H1 (cell line): ENCODE measurements around the gene ATG4D. TPM values are rescaled to one million over a fixed set of nuclear protein-coding genes. Genes with fewer than 3 reads are reported as not detected.

Source experiments
- ATF2 ChIP-seq: IDR thresholded peaks from 2 replicates; pipeline ENCODE4 v1.6.1; 2012; ENCODE audit warnings: low read length, inconsistent platforms
- BACH1 ChIP-seq: IDR thresholded peaks from 2 replicates; pipeline ENCODE4 v1.6.1; 2012; ENCODE audit warnings: low read length, improper control_type of control experiment
- BRCA1 ChIP-seq: IDR thresholded peaks from 2 replicates; pipeline ENCODE4 v1.6.1; 2012; ENCODE audit warnings: low read depth, low read length, improper control_type of control experiment
- CEBPB ChIP-seq: IDR thresholded peaks from 2 replicates; pipeline ENCODE4 v1.6.1; 2012; ENCODE audit warnings: low read depth, low read length
- CREB1 ChIP-seq: IDR thresholded peaks from 2 replicates; pipeline ENCODE4 v1.6.1; 2012; ENCODE audit warnings: inconsistent platforms
- EGR1 ChIP-seq: IDR thresholded peaks from 2 replicates; pipeline ENCODE4 v1.6.1; 2011; ENCODE audit warnings: low read depth, low read length, borderline replicate concordance
- GABPA ChIP-seq: IDR thresholded peaks from 2 replicates; pipeline ENCODE4 v1.6.1; 2011; ENCODE audit warnings: mild to moderate bottlenecking, low read length, moderate library complexity, borderline replicate concordance; ENCODE audit not compliant: insufficient read depth
- JUN ChIP-seq: IDR thresholded peaks from 2 replicates; pipeline ENCODE4 v1.6.1; 2011; ENCODE audit warnings: low read depth, mild to moderate bottlenecking, improper control_type of control experiment, low read length
- JUND ChIP-seq: IDR thresholded peaks from 2 replicates; pipeline ENCODE4 v1.6.1; 2011; ENCODE audit warnings: mild to moderate bottlenecking, improper control_type of control experiment, low read length
- KDM4A ChIP-seq: IDR thresholded peaks from one replicate; pipeline ENCODE4 v1.7.1; 2012; ENCODE audit warnings: low read depth, mild to moderate bottlenecking, moderate library complexity, low read length, inconsistent platforms; ENCODE audit not compliant: severe bottlenecking
- PHF8 ChIP-seq: fragments of 200-600 bp; sonication (generic); conservative IDR thresholded peaks from 2 replicates; pipeline ENCODE4 v1.7.1; 2012; ENCODE audit warnings: low read depth, mild to moderate bottlenecking, inconsistent platforms, low read length, moderate library complexity
- POLR2A ChIP-seq, 2 experiments: IDR thresholded peaks; 1 replicate in 1 of 2; 2 replicates in 1 of 2; pipeline ENCODE4 v1.6.1; 2011; ENCODE audit warnings: low read depth in 2 of 2, low read length in 2 of 2, mild to moderate bottlenecking in 2 of 2; ENCODE audit errors: control extremely low read depth in 1 of 2
- RAD21 ChIP-seq, 2 experiments: IDR thresholded peaks in 1 of 2; conservative IDR thresholded peaks in 1 of 2; 2 replicates each; pipeline ENCODE4 v1.6.1; 2011; ENCODE audit warnings: low read depth in 2 of 2, low read length in 2 of 2, improper control_type of control experiment in 1 of 2, inconsistent platforms in 1 of 2, mild to moderate bottlenecking in 1 of 2, moderate library complexity in 1 of 2
- RBBP5 ChIP-seq: IDR thresholded peaks from 2 replicates; pipeline ENCODE4 v1.7.1; 2012; ENCODE audit warnings: low read depth, mild to moderate bottlenecking, inconsistent platforms, low read length, moderate library complexity, borderline replicate concordance
- RFX5 ChIP-seq: IDR thresholded peaks from 2 replicates; pipeline ENCODE4 v1.6.1; 2011; ENCODE audit warnings: low read depth, low read length, improper control_type of control experiment, borderline replicate concordance
- RNF2 ChIP-seq: fragments of 200-900, 300-1000 bp; sonication (generic); IDR thresholded peaks from 2 replicates; pipeline ENCODE4 v1.7.1; 2016; ENCODE audit warnings: borderline replicate concordance, low read depth, mild to moderate bottlenecking, antibody characterized with exemption, low read length; ENCODE audit not compliant: poor library complexity, severe bottlenecking; ENCODE audit errors: missing control alignments
- TBP ChIP-seq: IDR thresholded peaks from 2 replicates; pipeline ENCODE4 v1.6.1; 2011; ENCODE audit warnings: low read depth, low read length, improper control_type of control experiment
- TEAD4 ChIP-seq: IDR thresholded peaks from 2 replicates; pipeline ENCODE4 v1.6.1; 2012; ENCODE audit warnings: low read depth, low read length, inconsistent platforms, mixed read lengths
- polyA plus RNA-seq, 7 experiments: library from polyadenylated mRNA; depleted of rRNA in 3 of 7; stranded (reverse) in 5 of 7; unstranded in 2 of 7; fragments of >200 nt in 5 of 7; fragments of 200-250 nt in 2 of 7; gene quantifications; 1 replicate in 5 of 7; 2 replicates in 1 of 7; 4 replicates in 1 of 7; pipeline versions ENCODE4 v1.2.1 to v1.2.3, GENCODE V29; 2011 to 2013; ENCODE audit warnings: missing spikeins in 2 of 7, mixed read lengths in 2 of 7
- total RNA-seq: library from RNA; stranded (reverse); fragmentation: NEBNext Ultra II Directional; extraction: Animal tissue kit (Norgen Biotek cat#: 25700); gene quantifications from 2 replicates; pipeline ENCODE4 v1.2.1, GENCODE V29; 2021
- TF ChIP-seq, protein P1 (sequence below): IDR thresholded peaks from 2 replicates; pipeline ENCODE4 v1.6.1; 2012; ENCODE audit warnings: inconsistent platforms
- TF ChIP-seq, protein P2 (sequence below): IDR thresholded peaks from 2 replicates; pipeline ENCODE4 v1.6.1; 2011; ENCODE audit warnings: low read length, improper control_type of control experiment

ATG4D gene
- total and polyA plus RNA-seq, 2 of the 8 experiments (the other 6 are each of a cell fraction or from before 2014, with no cell fraction given): 39.6 to 43.7 TPM

DNA sequence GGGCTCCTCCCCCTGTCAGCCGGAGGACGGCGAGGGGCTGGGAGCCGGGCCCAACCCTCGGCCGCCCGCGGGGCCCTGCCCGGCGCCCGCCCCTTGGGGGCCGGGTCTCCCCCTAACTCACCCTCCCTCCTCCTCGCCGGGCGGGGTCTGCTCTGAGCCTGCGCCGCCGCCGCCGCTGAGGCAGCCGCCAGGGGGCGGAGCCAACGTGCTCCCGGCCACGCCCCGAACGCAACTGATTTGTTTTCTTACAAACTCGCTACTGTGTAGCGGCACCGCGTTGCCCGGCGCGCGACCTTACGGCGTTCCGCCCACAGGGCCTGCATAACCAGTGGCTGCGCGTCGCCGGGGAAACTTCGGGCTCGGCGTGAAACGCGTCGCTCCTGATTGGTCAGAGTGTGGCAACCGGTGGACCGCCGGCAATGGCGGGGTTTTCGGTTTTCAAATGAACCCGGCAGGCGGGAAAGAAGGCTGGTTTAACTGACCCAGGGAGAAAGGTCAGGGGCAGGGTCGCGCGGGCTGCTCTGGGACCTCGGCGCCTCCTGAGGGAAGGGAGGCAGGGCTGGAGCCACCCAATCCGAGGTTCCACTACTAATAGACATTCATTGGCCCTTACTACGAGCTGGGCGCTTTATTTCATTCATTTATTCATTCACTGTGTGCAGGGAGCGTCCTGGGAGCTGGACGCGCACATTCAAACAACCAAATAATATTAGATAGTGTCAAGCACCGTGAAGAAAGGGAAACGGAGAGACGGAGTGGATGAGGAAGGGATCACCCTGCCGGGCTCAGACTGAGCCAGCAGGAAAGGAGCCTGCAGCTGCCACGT, 25.3 kb downstream of the ATG4D start, which contains the start of gene CDKN2D (continued):
- TF ChIP-seq ATF2 (0 out of 2 replicates have a peak, but pooled peaks have one; percentile 9), TBP (peak; percentile 71; the same call in 1 of the 2 replicates), RFX5 (peak; percentile 93), RNF2 (no peak), GABPA (no peak), CREB1 (peak; percentile 92), POLR2A (IDR thresholded peaks at IDR 0.05; ENCODE audit: control extremely low read depth in 1 of 2, low read depth in 2 of 2, low read length in 2 of 2) (peak; percentile 64 to 65), PHF8 (peak; percentile 46), JUN (no peak), BACH1 (0 out of 2 replicates have a peak, but pooled peaks have one; percentile 58), EGR1 (no peak), KDM4A (no peak), CEBPB (peak; percentile 8; the same call in 1 of the 2 replicates), JUND (no peak), BRCA1 (peak; percentile 50; the same call in 1 of the 2 replicates), RAD21 (IDR thresholded peaks at IDR 0.05 in 1 of 2, conservative IDR thresholded peaks at IDR 0.05 in 1 of 2; ENCODE audit: low read depth in 2 of 2, low read length in 2 of 2) (no peak), TEAD4 (peak; percentile 33; the same call in 1 of the 2 replicates), RBBP5 (no peak)
- TF ChIP-seq, protein P1, sequence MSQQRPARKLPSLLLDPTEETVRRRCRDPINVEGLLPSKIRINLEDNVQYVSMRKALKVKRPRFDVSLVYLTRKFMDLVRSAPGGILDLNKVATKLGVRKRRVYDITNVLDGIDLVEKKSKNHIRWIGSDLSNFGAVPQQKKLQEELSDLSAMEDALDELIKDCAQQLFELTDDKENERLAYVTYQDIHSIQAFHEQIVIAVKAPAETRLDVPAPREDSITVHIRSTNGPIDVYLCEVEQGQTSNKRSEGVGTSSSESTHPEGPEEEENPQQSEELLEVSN: peak; percentile 83
- TF ChIP-seq, protein P2, sequence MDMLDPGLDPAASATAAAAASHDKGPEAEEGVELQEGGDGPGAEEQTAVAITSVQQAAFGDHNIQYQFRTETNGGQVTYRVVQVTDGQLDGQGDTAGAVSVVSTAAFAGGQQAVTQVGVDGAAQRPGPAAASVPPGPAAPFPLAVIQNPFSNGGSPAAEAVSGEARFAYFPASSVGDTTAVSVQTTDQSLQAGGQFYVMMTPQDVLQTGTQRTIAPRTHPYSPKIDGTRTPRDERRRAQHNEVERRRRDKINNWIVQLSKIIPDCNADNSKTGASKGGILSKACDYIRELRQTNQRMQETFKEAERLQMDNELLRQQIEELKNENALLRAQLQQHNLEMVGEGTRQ: no peak
